Bronchial epithelial cell (primary cell): Measurements from ENCODE around the gene DHX32. TPM values are rescaled to one million over a fixed set of nuclear protein-coding genes. Genes with fewer than 3 reads are reported as not detected.
A peak's percentile ranks its signal among the peaks of the same experiment; 100 is the strongest.

Source experiments
- DNase-seq: peaks from one replicate; pipeline ENCODE4 v3.0.0-alpha.2; 2010; ENCODE audit warnings: low read depth
- FAIRE-seq: peaks from 2 replicates; lab custom pipeline; 2011; peaks lifted over from hg19 to GRCh38; lab: Jason Lieb, UNC
- H3K27me3 ChIP-seq: 2 replicates; pipeline ENCODE4 v1.5.1; 2011; ENCODE audit warnings: low read length; ENCODE audit not compliant: control insufficient read depth, insufficient read depth
- H3K36me3 ChIP-seq: 2 replicates; pipeline ENCODE4 v1.5.1; 2011; ENCODE audit warnings: low read length; ENCODE audit not compliant: control insufficient read depth, insufficient read depth
- H3K4me3 ChIP-seq: 2 replicates; pipeline ENCODE4 v1.5.1; 2011; ENCODE audit warnings: mild to moderate bottlenecking, low read depth, low read length, control low read depth
- total RNA-seq: library from RNA; depleted of rRNA; stranded (reverse); fragments of >200 nt; gene quantifications from 2 replicates; pipeline ENCODE4 v1.2.1, GENCODE V29; 2014
- TF ChIP-seq, protein P1 (sequence below): IDR thresholded peaks from 2 replicates; pipeline ENCODE4 v1.5.1; 2011; ENCODE audit warnings: mild to moderate bottlenecking, moderate library complexity, low read length, control low read depth, inconsistent platforms; ENCODE audit not compliant: insufficient read depth, severe bottlenecking

The DHX32 gene
- total RNA-seq, 1 donor from 2014 or later = 37.6 TPM

GRCh38 chr10:125799451-125800182, 81.5 kb downstream of the DHX32 start:
- H3K36me3 ChIP-seq = peaks cover 3% of the 10 kb centered on the region
- no peak for DNase-seq
- TF ChIP-seq, protein P1, sequence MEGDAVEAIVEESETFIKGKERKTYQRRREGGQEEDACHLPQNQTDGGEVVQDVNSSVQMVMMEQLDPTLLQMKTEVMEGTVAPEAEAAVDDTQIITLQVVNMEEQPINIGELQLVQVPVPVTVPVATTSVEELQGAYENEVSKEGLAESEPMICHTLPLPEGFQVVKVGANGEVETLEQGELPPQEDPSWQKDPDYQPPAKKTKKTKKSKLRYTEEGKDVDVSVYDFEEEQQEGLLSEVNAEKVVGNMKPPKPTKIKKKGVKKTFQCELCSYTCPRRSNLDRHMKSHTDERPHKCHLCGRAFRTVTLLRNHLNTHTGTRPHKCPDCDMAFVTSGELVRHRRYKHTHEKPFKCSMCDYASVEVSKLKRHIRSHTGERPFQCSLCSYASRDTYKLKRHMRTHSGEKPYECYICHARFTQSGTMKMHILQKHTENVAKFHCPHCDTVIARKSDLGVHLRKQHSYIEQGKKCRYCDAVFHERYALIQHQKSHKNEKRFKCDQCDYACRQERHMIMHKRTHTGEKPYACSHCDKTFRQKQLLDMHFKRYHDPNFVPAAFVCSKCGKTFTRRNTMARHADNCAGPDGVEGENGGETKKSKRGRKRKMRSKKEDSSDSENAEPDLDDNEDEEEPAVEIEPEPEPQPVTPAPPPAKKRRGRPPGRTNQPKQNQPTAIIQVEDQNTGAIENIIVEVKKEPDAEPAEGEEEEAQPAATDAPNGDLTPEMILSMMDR = no peak
- no peak for FAIRE-seq
- no peaks in the 10 kb centered on the region for H3K27me3 ChIP-seq
- H3K4me3 ChIP-seq = no peak overlapping the region

GRCh38 chr10:125797994-125798662, 83.0 kb downstream of the DHX32 start:
- FAIRE-seq = no peak
- TF ChIP-seq, protein P1 = no peak
- Histone ChIP-seq H3K4me3 (no peak overlapping the region), H3K36me3 (peaks cover 6% of the 10 kb centered on the region), H3K27me3 (no peaks in the 10 kb centered on the region)
- DNase-seq = no peak

- peak; percentile 62 for FAIRE-seq
- H3K36me3 ChIP-seq = peaks cover 3% of the 10 kb centered on the region
Observed at GRCh38 chr10:125797424-125797823, 83.7 kb downstream of the DHX32 start.

GRCh38 chr10:125795637-125796190, 85.4 kb downstream of the DHX32 start:
- H3K4me3 ChIP-seq = no peak overlapping the region
- TF ChIP-seq, protein P1 = no peak
- H3K27me3 ChIP-seq = no peaks in the 10 kb centered on the region
- no peak for DNase-seq
- H3K36me3 ChIP-seq = peaks cover 6% of the 10 kb centered on the region
- FAIRE-seq = no peak

More at GRCh38 chr10:125797424-125797823, 83.7 kb downstream of the DHX32 start:
- Histone ChIP-seq H3K4me3 (no peak overlapping the region), H3K27me3 (no peaks in the 10 kb centered on the region)
- DNase-seq = no peak
- TF ChIP-seq, protein P1 = no peak

GRCh38 chr10:125795128-125795527, 86.0 kb downstream of the DHX32 start:
- FAIRE-seq = no peak
- Histone ChIP-seq H3K4me3 (no peak overlapping the region), H3K27me3 (no peaks in the 10 kb centered on the region), H3K36me3 (peaks cover 6% of the 10 kb centered on the region)
- DNase-seq = no peak
- TF ChIP-seq, protein P1 = no peak
